Sigmoid colon (tissue), 7 donors: ENCODE data around the gene CASKIN1. TPM values are rescaled to one million over a fixed set of nuclear protein-coding genes. Genes with fewer than 3 reads are reported as not detected.

ENCODE experiments used
- DNase-seq: peaks from one replicate; pipeline ENCODE4 v3.0.0-alpha.2; 2019
- H3K27ac ChIP-seq, 4 donors: fragments of 200-600 bp; sonication (generic); one replicate each; pipeline ENCODE4 v1.5.1; 2016 to 2019; ENCODE audit warnings: mild to moderate bottlenecking in 1 of 4
- H3K27me3 ChIP-seq, 3 donors: fragments of 200-600 bp; sonication (generic); one replicate each; pipeline ENCODE4 v1.5.1; 2019; ENCODE audit warnings: mild to moderate bottlenecking in 1 of 3
- H3K36me3 ChIP-seq, 4 donors: fragments of 200-600 bp; sonication (generic); one replicate each; pipeline ENCODE4 v1.5.1; 2016 to 2019
- H3K4me1 ChIP-seq, 4 donors: fragments of 200-600 bp; sonication (generic); one replicate each; pipeline ENCODE4 v1.5.1; 2017 to 2019
- H3K4me3 ChIP-seq, 4 donors: fragments of 200-600 bp; sonication (generic); one replicate each; pipeline ENCODE4 v1.5.1; 2017 to 2019; ENCODE audit warnings: mild to moderate bottlenecking in 2 of 4, moderate library complexity in 1 of 4
- H3K9me3 ChIP-seq, 4 donors: fragments of 200-600 bp in 3 of 4; sonication (generic) in 3 of 4; one replicate each; pipeline versions ENCODE4 v1.5.1 to v1.6.1; 2013 to 2019
- CTCF ChIP-seq, 4 experiments: fragments of 450-650 bp in 3 of 4; fragments of 200-600 bp in 1 of 4; IDR thresholded peaks; one replicate each; pipeline ENCODE4 v1.5.1; 2016 to 2019; ENCODE audit warnings: antibody characterized with exemption in 4 of 4, mild to moderate bottlenecking in 3 of 4, moderate library complexity in 2 of 4
- EP300 ChIP-seq, 4 donors: sonication (generic); formaldehyde crosslinking; IDR thresholded peaks; one replicate each; pipeline ENCODE4 v1.6.1; 2017; ENCODE audit warnings: antibody characterized with exemption in 4 of 4
- POLR2A ChIP-seq, 2 donors: fragments of 450-650 bp; IDR thresholded peaks; one replicate each; pipeline ENCODE4 v1.6.1; 2016; ENCODE audit warnings: antibody characterized with exemption in 2 of 2, mild to moderate bottlenecking in 2 of 2, moderate library complexity in 2 of 2
- POLR2AphosphoS5 ChIP-seq, 4 donors: sonication (generic); formaldehyde crosslinking; IDR thresholded peaks; one replicate each; pipeline ENCODE4 v1.6.1; 2017; ENCODE audit warnings: antibody characterized with exemption in 4 of 4
- WGBS, 2 donors: extraction: QIAGEN DNeasy Blood & Tissue Kit; methylation state at CpG; one replicate each; pipeline ENCODE4 v1.1.7; 2013; 5-methylcytosine and 5-hydroxymethylcytosine counted together
- intact Hi-C: fragments of 100-400 bp; cut with DNase I; formaldehyde crosslinking; loops from one replicate; pipeline ENCODE4 v1.15.1; 2023
- polyA plus RNA-seq, 3 donors: library from polyadenylated mRNA; stranded (reverse); fragments of 200-250 nt; gene quantifications; one replicate each; pipeline ENCODE4 v1.2.3, GENCODE V29; 2013
- total RNA-seq, 4 donors: library from RNA; depleted of rRNA; stranded (reverse); fragments of >200 nt; gene quantifications; one replicate each; pipeline ENCODE4 v1.1.0, GENCODE V29; 2016
- donor health status: healthy with polysubstance abuse.
- donor health status: Bipolar disorder and iron deficiency.
- donor health status: healthy.

CASKIN1 gene
- total and polyA plus RNA-seq, 7 donors: under 0.01 to 0.55 (median 0.31) TPM; not detected in 1

- H3K27me3 ChIP-seq: peaks cover 0 to 5% (median 0%) of the 10 kb centered on the region in 3 donors
- H3K4me1 ChIP-seq: peaks cover 0 to 28% (median 25%) of the 10 kb centered on the region in 4 donors
- no peak overlapping the region for H3K4me3 ChIP-seq
- H3K36me3 ChIP-seq: peaks cover 41 to 63% (median 49%) of the 10 kb centered on the region in 4 donors
- 91 to 93% methylated on average over 25 of the region's 25 CpGs for WGBS, 2 donors
- no peak for DNase-seq
- H3K27ac ChIP-seq: no peak overlapping the region
- TF ChIP-seq POLR2A (IDR thresholded peaks at IDR 0.05) (no peak), POLR2AphosphoS5 (IDR thresholded peaks at IDR 0.05) (no peak), CTCF (IDR thresholded peaks at IDR 0.05) (no peak), EP300 (IDR thresholded peaks at IDR 0.05) (no peak)
- intact Hi-C loops: no loop called here
- no peaks in the 10 kb centered on the region for H3K9me3 ChIP-seq
These were observed 31.9 kb upstream of the CASKIN1 start for GRCh38 chr16:2228161-2228824.

GRCh38 chr16:2226918-2227317 lies 30.5 kb upstream of the CASKIN1 start:
- intact Hi-C loops: no loop called here
- Histone ChIP-seq H3K4me1 (peaks cover 0 to 33% (median 26%) of the 10 kb centered on the region in 4 donors), H3K36me3 (peaks cover 27 to 49% (median 35%) of the 10 kb centered on the region in 4 donors), H3K4me3 (no peak overlapping the region), H3K27me3 (no peaks in the 10 kb centered on the region), H3K27ac (no peak overlapping the region), H3K9me3 (no peaks in the 10 kb centered on the region)
- no peak for DNase-seq
- no peak for TF ChIP-seq EP300 (IDR thresholded peaks at IDR 0.05)
- TF ChIP-seq POLR2A (IDR thresholded peaks at IDR 0.05): no peak
- TF ChIP-seq CTCF (IDR thresholded peaks at IDR 0.05): no peak
- no peak for TF ChIP-seq POLR2AphosphoS5 (IDR thresholded peaks at IDR 0.05)
- WGBS, 2 donors: 87 to 95% methylated on average over 6 of the region's 6 CpGs

- DNase-seq: no peak
- intact Hi-C loops: no loop called here
- Histone ChIP-seq H3K27ac (no peak overlapping the region), H3K36me3 (peaks cover 22 to 43% (median 30%) of the 10 kb centered on the region in 4 donors), H3K4me1 (peaks cover 0 to 33% (median 26%) of the 10 kb centered on the region in 4 donors), H3K9me3 (no peaks in the 10 kb centered on the region), H3K27me3 (no peaks in the 10 kb centered on the region), H3K4me3 (no peak overlapping the region)
- no peak for TF ChIP-seq CTCF (IDR thresholded peaks at IDR 0.05)
- TF ChIP-seq EP300 (IDR thresholded peaks at IDR 0.05): no peak
- WGBS, 2 donors: 34 to 69% methylated on average over 9 of the region's 9 CpGs
These were observed 29.9 kb upstream of the CASKIN1 start for GRCh38 chr16:2226245-2226793.

GRCh38 chr16:2223942-2224486 lies 27.6 kb upstream of the CASKIN1 start:
- Histone ChIP-seq H3K4me3 (peak overlapping the region; percentile 80 to 98 (median 98)), H3K4me1 (peaks cover 0 to 33% (median 26%) of the 10 kb centered on the region in 4 donors), H3K36me3 (peaks cover 9 to 22% (median 12%) of the 10 kb centered on the region in 4 donors), H3K27ac (peak overlapping the region; percentile 85 to 95 (median 92)), H3K27me3 (no peaks in the 10 kb centered on the region), H3K9me3 (no peaks in the 10 kb centered on the region)
- peak; percentile 87 for DNase-seq
- intact Hi-C loops: loop anchor here (1.0 to 5.0 kb wide), 3 partner anchors 27 to 69 kb away; partner anchors contain the start of genes ECI1, RNPS1 and TRAF7
- TF ChIP-seq POLR2AphosphoS5 (IDR thresholded peaks at IDR 0.05): no peak
- no peak for TF ChIP-seq CTCF (IDR thresholded peaks at IDR 0.05)
- TF ChIP-seq EP300 (IDR thresholded peaks at IDR 0.05): no peak
- TF ChIP-seq POLR2A (IDR thresholded peaks at IDR 0.05): no peak
- 2 to 5% methylated on average over 22 of the region's 22 CpGs for WGBS, 2 donors
